ENCODE data around the gene CALML4.
"Not testable (repeated sequence)": the region's sequence is repeated elsewhere in the genome, so short reads cannot be mapped to it uniquely, and the experiment has no call there.

Gene CALML4

DNA sequence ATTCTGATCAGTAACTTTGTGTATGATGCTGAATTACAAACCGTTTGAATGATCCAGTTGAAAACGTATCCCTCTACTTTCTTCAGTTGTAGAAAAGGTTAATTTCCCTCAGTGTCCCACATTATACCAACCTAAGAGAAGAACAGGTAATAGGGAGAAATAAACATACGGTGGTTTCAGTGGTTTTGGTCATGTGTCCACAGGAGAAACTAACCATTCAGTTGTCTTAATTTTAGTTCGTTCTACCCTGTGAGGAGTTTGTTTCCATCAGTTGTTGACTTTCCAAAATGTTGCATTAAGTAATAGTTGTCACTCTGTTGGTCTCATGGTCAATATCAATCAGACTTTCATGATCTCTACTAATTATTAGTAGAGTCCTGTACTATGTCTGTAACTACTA lies 15.1 kb downstream of the CALML4 start:
- no peak for DNase-seq (ENCODE audit: low read depth)

DNA sequence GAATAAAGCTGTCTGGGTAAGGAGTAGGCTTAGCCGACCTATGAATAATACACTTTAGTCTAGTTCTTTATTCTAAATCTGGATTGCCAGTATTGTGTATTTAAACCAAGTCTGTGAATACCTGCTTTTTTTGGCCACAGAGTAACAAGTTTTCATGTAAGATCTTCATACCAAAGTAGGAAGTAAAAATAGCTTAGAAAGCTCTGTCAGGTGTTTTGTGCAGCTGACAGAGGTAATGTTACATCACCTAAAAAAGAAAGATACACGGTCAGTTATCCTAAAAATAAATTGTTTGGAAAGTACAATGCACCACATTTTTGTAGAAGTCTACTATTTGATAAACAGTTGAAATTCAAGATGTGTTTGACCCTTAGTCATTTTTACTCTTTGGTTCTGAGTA lies 16.5 kb downstream of the CALML4 start:
- DNase-seq (ENCODE audit: low read depth): no peak

DNA sequence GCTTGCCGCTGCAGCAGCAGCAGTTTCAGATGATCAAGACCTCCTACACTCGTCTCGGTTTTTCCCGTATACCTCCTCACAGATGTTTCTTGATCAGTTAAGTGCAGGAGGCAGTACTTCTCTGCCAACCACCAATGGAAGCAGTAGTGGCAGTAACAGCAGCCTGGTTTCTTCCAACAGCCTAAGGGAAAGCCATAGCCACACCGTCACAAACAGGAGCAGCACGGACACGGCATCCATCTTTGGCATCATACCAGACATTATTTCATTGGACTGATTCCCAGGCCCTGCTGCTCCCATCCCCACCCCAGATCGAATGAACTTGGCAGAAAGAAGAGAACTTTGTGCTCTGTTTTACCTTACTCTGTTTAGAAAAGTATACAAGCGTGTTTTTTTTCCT lies 17.6 kb downstream of the CALML4 start:
- DNase-seq (ENCODE audit: low read depth): no peak

DNA sequence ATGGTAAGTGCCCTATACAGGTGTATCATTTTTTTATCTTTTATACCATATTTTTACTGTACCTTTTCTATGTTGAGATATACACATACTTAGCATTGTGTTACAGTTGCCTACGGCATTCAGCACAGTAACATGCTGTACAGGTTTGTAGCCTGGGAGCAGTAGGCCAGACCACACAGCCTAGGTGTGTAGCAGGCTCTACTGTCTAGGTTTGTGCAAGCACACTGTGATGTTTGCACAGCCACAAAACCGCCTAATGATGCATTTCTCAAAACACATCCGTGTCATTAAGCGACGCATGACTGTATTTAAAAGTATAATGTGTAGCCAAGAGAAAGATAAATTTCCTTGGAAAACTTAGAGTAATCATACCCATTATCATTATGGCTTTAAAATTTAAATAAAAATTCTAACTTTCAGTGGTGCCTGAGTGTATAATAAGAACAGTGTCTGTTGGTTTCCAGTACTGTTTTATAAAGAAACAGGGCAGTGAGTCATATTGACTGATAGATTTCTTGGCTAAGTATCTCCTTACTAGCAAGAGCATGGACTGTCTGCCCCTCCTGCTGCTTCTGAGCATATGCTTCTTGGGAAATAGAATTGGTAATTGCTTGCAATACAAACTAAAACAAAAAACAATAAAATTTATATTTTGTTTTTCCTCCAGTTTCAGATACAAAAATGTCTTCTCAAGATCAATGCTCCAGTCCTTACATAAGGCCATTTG lies 18.3 kb downstream of the CALML4 start:
- DNase-seq (ENCODE audit: low read depth): no peak

DNA sequence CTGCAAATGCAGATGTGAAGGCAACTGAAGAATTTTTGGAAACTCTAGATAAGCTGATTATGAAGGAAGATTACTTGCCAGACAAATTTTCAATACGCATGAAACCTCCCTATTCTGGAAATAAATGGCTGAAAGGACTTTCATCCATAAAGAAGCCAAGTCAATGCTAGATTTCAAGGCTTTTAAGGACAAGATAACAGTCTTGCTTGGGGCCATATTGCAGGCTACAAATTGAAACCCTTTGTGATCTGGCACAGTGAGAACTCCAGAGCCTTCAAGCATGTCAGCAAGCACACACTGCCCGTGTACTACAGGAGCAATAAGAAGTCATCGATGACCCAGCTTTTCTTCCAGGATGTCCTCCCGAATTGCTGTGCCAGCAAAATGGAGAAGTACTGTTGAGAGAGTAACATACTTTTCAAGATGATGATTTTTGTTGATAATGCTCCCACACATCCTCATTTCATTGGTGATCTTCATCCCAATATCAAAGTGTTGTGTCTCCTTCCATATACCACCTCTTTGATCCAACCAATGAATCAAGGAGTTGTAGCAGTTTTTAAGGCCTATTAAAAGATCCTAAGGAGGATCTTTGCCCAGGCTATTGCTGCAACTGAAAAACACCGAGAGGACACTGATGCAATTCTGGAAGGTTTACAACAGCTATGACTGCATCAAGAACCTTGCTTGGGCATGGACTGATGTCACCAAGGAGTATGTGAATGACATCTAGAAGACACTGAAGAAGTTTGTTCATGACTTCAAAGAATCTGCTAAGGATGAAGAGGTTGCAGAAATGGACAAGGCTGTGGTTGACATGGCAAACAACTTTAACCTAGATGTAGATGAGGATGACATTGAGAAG lies 20.3 kb downstream of the CALML4 start:
- no peak for DNase-seq (ENCODE audit: low read depth)

DNA sequence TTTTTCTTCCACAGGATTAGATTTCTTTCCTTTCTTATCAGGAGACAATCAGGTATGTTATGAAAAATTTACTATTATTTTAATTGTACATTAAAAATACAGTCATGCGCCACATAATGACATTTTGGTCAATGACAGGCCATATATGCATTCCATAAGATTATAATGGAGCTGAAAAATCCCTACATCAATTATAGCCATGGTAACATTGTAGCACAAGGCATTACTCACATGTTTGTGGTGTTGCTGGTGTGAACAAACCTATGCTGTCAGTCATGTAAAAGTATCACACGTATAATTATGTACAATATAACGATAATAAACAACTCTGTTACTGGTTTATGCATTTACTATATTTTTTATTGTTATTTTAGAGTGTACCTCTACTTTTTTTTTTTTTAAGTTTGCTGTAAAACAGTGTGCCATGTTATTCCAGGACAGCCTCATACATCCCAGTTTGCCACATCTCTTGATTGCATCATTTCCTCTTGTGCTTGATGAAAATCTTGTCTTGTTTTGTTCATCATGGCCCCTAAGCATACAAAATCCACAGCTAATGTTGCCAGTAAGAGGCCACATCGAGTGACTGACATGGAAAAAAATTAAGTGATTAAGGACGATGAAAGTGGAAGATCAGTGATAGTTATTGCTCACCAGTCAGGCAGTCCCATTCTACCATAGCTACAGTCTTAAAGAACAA lies 21.4 kb downstream of the CALML4 start:
- DNase-seq (ENCODE audit: low read depth): no peak

DNA sequence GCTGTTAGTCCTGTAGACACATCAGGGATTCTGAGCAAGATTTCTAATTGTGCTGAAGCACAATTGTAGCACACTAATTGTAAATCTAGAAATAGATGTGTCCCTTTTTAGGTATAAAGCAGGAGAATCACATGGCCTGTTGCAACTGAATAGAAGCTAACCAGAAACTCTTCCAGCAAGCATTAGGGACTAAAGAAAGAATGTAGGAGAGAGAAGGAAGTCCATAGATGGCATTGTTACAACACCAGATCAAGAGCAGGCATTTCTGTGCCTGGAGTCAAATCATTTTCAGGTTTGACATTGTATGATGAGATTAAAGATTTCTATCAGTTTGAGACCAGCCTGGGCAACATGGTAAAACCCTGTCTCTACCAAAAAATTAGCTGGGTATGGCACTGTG lies 27.4 kb downstream of the CALML4 start:
- DNase-seq (ENCODE audit: low read depth): no peak

DNA sequence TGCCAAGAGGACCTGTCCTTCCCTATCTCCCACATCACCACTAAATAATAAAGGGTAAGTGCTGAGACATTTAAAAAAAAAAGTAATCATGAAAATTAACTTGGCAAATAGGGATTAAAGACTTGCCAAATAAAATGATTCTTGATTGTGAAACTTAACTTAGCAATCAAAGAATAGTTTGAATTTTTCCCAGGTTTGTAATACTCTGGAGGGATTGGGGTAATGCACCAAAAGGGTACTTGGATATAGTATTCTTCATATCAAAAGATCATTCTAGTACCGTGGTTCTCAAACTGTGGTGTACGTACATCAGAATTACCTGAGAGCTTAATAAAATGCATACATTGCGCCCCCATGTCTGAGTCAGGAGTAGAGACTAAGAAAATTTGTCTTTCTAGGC lies 28.5 kb downstream of the CALML4 start:
- DNase-seq (ENCODE audit: low read depth): no peak

DNA sequence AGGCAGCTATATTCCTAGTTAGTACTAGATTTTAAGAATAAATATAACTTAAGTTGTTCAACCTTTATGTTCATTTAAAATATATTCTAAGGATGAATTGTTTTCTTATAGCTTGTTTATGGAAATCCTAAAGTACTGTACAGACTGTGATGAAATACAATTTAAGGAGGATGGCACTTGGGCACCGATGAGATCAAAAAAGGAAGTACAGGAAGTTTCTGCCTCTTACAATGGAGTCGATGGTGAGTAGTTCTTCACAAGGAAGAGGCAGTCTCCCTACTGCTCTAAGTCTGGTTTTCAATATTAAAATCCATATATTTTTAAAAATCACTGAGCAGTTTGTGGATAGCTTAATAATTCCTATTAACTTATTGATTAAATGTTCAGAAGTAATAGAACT lies 29.6 kb downstream of the CALML4 start:
- no peak for DNase-seq (ENCODE audit: low read depth)

DNA sequence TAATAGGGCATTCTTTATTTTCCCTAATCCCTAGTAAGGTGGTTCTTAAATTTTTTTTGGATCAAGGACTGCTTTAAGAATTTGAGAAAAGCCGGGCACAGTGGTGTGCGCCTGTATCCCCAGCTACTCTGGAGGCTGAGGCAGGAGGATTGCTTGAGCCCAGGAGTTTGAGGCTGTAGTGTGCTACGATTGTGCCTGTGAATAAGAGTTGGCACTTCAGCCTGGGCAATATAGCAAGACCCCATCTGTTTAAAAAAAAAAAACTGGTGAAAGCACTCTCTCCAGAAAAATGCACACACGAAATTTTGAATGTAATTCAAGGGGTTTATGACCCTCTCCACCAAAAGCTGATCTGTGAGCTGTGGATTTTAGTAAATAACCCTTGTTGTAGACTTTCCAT lies 32.0 kb downstream of the CALML4 start:
- no peak for DNase-seq (ENCODE audit: low read depth)

DNA sequence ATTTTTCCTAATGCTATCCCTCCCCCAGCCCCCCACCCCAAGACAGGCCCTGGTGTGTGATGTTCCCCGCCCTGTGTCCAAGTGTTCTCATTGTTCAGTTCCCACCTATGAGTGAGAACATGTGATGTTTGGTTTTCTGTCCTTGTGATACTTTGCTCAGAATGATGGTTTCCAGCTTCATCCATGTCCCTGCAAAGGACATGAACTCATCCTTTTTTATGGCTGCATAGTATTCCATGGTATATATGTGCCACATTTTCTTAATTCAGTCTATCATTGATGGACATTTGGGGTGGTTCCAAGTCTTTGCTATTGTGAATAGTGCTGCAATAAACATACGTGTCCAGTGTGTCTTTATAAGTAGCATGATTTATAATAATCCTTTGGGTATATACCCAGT lies 33.1 kb downstream of the CALML4 start:
- not testable (repeated sequence) for DNase-seq (ENCODE audit: low read depth)

DNA sequence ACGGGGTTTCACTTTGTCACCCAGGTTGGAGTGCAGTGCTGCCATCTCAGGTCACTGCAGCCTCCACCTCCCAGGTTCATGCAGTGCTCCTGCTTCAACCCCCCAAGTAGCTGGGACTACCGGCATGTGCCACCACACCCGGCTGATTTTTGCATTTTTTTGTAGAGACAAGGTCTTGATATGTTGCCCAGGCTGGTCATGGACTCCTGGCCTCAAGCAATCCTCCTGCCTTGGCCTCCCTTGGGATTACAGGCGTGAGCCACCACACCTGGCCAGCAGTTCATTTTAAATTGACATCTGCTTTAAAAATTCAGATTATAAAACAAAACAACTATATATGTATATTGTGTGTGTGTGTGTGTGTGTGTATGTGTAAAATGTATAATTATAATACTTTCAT lies 38.3 kb downstream of the CALML4 start:
- no peak for DNase-seq (ENCODE audit: low read depth)

DNA sequence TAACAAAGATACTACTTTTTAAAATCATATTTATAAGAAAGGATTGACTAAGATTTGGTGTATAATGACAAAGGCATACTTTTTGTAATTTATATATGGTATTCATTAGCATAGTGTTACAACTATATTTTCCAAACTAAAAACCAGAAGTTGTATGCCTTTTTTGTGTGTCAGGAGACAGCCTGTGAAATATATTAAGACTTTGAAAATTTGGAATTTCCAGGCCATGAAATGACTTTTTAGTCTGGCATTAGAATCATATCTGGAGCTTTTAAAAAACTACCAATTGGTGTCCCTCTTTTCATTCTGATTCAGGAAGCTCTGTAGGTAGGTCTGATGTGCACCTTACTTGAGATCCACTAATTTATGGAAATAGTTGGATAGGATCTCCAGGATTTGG lies 41.9 kb downstream of the CALML4 start:
- DNase-seq (ENCODE audit: low read depth): no peak

DNA sequence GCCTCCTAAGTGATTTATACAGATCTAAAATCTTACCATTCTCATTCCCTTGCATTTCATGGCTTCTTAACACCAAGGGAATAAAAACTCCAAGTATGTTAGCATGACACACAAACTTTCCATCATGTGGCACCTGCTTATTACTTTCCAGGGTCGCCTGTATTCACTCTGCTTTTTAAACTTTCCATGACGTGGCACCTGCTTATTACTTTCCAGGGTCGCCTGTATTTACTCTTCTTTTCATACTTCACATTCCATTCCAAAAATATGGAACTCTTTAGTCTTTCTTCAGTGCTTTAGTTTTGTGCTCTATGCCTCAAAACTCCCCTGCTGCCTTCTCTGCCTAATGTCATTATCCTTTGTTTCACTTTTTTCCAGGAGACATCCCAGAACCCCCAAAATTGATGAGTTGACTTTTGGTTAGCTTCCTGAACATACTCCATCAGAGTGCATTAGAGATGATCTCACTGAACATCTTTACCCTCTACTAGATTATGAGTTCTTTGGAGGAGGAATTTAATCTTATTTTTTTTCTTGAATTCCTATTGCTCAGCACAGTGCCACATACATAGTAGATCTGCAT lies 47.0 kb downstream of the CALML4 start:
- DNase-seq (ENCODE audit: low read depth): no peak

DNA sequence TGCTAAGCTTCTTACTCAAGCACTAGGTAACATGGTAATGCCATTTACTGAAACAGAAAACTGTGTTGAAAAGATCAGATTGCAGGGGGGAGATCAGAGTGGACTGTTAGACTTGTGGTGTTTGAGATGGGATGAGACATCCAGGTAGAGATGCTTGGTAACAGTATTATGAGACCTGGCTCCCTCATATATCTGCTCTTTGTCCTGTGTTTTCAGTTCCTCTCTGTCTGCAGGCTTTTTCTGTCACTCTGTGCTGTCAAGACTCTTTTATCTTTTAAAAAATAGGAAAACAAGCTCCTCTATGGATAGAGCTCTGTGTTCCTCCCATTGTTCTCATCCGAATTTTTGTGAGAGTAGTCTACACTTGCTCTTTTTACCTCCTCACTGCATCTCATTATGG lies 48.1 kb downstream of the CALML4 start:
- no peak for DNase-seq (ENCODE audit: low read depth)

DNA sequence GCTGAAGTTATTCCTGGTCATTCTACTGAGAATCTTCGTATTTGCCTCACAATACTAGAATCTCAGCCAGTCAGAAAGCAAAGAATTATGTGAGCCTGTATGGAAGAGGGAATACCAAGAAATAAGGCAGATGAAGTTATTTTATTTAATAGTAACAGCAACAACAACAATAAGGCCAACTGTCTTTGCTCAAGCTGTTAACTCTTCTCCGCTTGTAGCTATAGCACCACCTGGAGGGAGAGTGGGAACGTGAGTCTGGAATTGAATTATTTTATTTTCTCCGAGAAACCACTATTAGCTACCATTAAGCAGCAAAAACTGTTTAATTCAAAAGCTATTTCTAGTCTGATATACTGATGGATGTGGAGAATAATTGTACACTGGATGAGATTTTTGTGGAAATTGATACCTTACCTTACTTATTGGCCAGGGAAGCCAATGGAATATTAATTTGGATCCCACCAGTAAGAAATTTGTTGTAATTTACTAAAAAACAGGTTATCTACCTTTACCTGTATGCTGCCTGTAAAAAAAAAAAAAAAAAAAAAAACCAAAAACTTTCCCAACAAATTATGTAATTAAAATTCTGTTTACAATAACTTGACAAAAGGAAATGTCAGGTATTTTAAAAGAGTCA lies 50.1 kb downstream of the CALML4 start:
- peak; percentile 6 for DNase-seq (ENCODE audit: low read depth)

DNA sequence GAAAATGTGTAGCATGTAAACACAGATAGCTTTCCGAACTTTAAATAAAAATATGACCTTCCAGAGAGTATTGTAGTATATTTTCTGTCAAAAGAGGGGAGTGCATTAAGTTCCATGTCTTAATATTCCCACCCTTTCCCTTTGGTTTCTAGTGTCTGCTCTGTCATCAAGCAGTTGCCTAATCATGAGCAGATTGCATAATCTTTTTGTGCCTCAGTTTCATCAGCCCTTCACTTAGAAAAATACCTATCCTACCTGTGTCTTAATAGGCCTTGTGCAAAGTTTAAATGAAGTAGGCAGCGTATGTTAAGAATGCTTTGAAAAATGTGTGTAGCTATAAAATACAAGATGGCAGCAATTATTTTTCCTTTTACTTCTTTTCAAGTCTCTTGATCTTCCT lies 52.8 kb downstream of the CALML4 start:
- no peak for DNase-seq (ENCODE audit: low read depth)

DNA sequence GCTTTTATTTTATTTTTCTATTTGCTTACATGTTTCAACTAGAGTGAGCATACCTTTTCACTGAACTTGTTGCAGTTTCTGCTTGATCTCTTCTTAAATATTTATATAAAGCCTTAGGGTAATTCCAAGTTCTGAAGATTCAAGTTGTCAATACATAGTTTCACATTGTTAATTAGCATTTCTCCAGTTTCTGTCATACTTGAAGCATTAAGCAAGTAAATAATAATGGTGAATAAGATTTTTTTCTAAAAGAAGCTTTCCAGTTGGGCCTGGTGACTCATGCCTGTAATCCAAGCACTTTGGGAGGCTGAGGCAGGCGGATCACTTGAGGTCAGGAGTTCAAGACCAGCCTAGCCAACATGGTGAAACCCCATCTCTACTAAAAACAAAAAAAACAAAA lies 53.9 kb downstream of the CALML4 start:
- DNase-seq (ENCODE audit: low read depth): no peak

DNA sequence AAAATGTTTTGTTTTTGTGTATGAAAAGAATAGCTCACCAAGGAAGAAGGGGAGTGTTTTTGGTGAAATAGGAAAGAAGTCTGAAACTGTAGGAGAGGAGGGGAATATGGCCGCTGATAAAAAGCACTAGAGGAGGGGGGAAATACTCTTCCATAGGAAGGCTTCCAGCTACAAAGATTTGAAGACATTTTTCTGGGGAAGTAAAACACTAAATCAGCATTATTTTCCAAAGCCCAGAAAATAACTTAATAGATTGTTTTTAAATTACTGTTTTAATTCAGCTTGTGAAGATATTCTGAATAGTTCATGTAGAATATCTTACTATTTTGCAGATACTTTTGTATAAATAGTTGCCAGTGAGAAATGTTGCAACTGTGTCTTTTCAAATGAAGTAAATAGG lies 54.9 kb downstream of the CALML4 start:
- no peak for DNase-seq (ENCODE audit: low read depth)

DNA sequence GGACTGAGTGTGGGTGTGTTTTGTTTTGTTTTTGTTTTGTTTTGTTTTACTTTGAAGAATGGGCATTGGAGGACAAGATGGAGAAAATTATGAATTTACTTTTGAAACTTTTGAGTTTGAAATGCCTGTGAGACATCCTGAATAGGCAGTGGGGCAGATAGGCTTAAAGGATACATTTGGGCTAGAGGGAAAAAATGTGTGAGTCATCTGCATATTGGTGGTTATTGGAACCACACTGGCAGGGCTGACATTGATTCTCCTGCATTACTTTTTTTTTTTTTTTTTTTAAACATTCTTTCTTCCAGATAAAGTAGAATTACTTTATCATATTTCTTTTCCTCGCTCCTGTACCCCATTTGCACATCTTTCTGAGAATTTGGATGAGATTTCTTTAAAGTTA lies 56.1 kb downstream of the CALML4 start:
- no peak for DNase-seq (ENCODE audit: low read depth)

DNA sequence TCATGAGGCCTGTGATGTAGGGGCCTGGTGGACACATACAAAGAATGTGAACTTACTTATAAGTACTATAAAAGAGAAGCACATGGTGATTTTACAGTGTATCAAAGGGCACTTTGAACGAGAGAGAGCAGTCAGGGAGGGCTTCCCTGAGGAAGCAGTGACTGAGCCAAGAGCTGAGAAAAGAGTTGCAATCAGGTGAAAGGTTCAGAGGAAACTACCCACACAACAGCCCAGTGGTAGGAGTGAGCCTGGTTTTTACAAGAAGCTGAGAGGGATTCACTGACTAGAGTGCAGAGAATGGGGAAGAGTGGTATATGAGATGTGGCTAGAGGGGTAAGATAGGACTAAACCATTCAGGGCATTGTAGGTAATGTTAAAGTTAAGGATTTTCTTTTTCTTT lies 57.1 kb downstream of the CALML4 start:
- DNase-seq (ENCODE audit: low read depth): no peak

DNA sequence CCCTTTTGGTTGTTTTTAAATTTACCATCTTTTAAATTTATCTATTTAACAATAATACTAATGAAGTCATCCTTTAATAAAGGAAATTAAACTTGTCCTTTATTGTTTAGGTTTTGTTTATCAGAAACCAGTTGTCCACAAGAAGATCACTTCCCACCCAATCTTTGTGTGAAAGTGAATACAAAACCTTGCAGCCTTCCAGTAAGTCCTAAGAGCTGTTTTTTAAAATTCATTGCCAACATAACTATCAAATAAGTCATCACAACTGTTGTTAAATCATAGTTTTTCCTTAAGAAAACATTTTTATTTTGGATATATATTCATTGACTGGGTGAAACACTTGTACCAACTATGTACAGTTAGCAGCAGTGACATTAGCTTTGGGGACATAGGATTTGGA lies 59.4 kb downstream of the CALML4 start:
- DNase-seq (ENCODE audit: low read depth): no peak

Measured in stimulated activated CD4-positive, alpha-beta T cell treated with anti-CD3 and anti-CD28 coated beads, Interleukin-2, amount 100 ng/mL, for 4 hours (primary cell).